Stomach (tissue), 9 donors: ENCODE data around the gene IDH1. TPM values are rescaled to one million over a fixed set of nuclear protein-coding genes. Genes with fewer than 3 reads are reported as not detected.

Experiments
- DNase-seq, 2 donors: peaks; one replicate each; pipeline versions ENCODE4 v3.0.0 to v3.0.0-alpha.2; 2013 to 2019
- H3K27ac ChIP-seq, 5 donors: fragments of 200-600 bp in 4 of 5; sonication (generic) in 4 of 5; one replicate each; pipeline ENCODE4 v1.5.1; 2013 to 2019; ENCODE audit warnings: mild to moderate bottlenecking in 1 of 5, moderate library complexity in 1 of 5
- H3K27me3 ChIP-seq, 3 donors: fragments of 200-600 bp; sonication (generic); one replicate each; pipeline ENCODE4 v1.5.1; 2017 to 2019; ENCODE audit warnings: mixed run types in 1 of 3
- H3K36me3 ChIP-seq, 4 donors: fragments of 200-600 bp; sonication (generic); 1 replicate in 3 of 4; 2 replicates in 1 of 4; pipeline ENCODE4 v1.5.1; 2016 to 2019
- H3K4me1 ChIP-seq, 4 donors: fragments of 200-600 bp; sonication (generic); one replicate each; pipeline ENCODE4 v1.5.1; 2016 to 2019
- H3K4me3 ChIP-seq, 4 donors: fragments of 200-600 bp; sonication (generic) in 3 of 4; one replicate each; pipeline ENCODE4 v1.5.1; 2016 to 2019; ENCODE audit warnings: mild to moderate bottlenecking in 1 of 4
- H3K9me3 ChIP-seq, 4 donors: fragments of 200-600 bp; sonication (generic); one replicate each; pipeline ENCODE4 v1.5.1; 2016 to 2019
- EP300 ChIP-seq: sonication (generic); formaldehyde crosslinking; IDR thresholded peaks from one replicate; pipeline ENCODE4 v1.6.1; 2017; ENCODE audit warnings: antibody characterized with exemption
- POLR2A ChIP-seq, 4 donors: fragments of 450-650 bp; IDR thresholded peaks; one replicate each; pipeline ENCODE4 v1.6.1; 2016; ENCODE audit warnings: antibody characterized with exemption in 4 of 4, control low read depth in 2 of 4, mild to moderate bottlenecking in 1 of 4, moderate library complexity in 1 of 4
- POLR2AphosphoS5 ChIP-seq, 3 donors: sonication (generic); formaldehyde crosslinking; IDR thresholded peaks; one replicate each; pipeline ENCODE4 v1.6.1; 2016; ENCODE audit warnings: antibody characterized with exemption in 3 of 3
- WGBS, 5 donors: extraction: QIAGEN DNeasy Blood & Tissue Kit in 3 of 5; methylation state at CpG; one replicate each; pipeline versions ENCODE4 v1.1.5 to v1.1.7; 2013 to 2018; 5-methylcytosine and 5-hydroxymethylcytosine counted together
- intact Hi-C: fragments of 100-400 bp; cut with DNase I; formaldehyde crosslinking; loops from one replicate; pipeline ENCODE4 v1.15.1; 2023; ENCODE audit warnings: low total_unique reads
- polyA plus RNA-seq, 3 donors: library from polyadenylated mRNA; stranded (reverse); fragments of 200-250 nt; gene quantifications; one replicate each; pipeline ENCODE4 v1.2.3, GENCODE V29; 2013
- total RNA-seq, 5 donors: library from RNA; depleted of rRNA; stranded (reverse); fragments of >200 nt; gene quantifications; one replicate each; pipeline versions ENCODE4 v1.1.0 to v1.2.3, GENCODE V29; 2014 to 2016
- TF ChIP-seq, protein P1 (sequence below), 7 experiments: fragments of 450-650 bp in 4 of 7; fragments of 200-600 bp in 3 of 7; sonication (generic) in 3 of 7; IDR thresholded peaks; one replicate each; pipeline ENCODE4 v1.5.1; 2016 to 2019; ENCODE audit warnings: antibody characterized with exemption in 7 of 7, control low read depth in 2 of 7, mild to moderate bottlenecking in 1 of 7
- donor health status: healthy with polysubstance abuse.
- donor health status: Bipolar disorder and iron deficiency.
- donor health status: healthy.

The IDH1 gene
- total and polyA plus RNA-seq, 8 donors, result 18.1 to 106 (median 83.4) TPM

DNA sequence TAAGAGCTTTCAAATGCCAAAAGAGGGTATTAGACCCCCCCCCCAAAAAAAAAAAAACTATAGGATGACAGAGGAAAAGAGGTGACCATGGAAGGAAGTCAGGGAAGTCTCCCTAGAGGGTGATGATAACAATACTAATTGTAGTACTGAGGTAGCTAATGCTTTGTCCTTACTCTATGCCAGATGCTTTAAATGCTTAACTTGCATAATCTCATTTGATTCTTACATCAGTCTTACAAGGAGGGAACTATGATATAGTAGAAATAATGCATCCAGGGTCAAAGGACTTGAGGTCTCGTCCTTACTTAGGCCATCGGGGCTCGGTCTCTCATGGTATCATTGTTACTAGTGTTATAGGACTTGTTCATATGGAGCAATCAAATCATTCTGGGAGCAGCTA, 9.1 kb downstream of the IDH1 start:
- Histone ChIP-seq H3K9me3 (no peaks in the 10 kb centered on the region), H3K27me3 (no peaks in the 10 kb centered on the region), H3K4me3 (no peak overlapping the region), H3K4me1 (peaks cover 0 to 23% (median 12%) of the 10 kb centered on the region in 4 donors), H3K27ac (no peak overlapping the region), H3K36me3 (peaks cover 26 to 96% (median 94%) of the 10 kb centered on the region in 4 donors)
- 94 to 98% (median 97%) methylated on average over 3 of the region's 3 CpGs for WGBS, 5 donors
- intact Hi-C loops, result no loop called here
- no peak for DNase-seq
- TF ChIP-seq POLR2A (IDR thresholded peaks at IDR 0.05) (no peak), EP300 (no peak), POLR2AphosphoS5 (IDR thresholded peaks at IDR 0.05) (no peak)
- TF ChIP-seq, protein P1, sequence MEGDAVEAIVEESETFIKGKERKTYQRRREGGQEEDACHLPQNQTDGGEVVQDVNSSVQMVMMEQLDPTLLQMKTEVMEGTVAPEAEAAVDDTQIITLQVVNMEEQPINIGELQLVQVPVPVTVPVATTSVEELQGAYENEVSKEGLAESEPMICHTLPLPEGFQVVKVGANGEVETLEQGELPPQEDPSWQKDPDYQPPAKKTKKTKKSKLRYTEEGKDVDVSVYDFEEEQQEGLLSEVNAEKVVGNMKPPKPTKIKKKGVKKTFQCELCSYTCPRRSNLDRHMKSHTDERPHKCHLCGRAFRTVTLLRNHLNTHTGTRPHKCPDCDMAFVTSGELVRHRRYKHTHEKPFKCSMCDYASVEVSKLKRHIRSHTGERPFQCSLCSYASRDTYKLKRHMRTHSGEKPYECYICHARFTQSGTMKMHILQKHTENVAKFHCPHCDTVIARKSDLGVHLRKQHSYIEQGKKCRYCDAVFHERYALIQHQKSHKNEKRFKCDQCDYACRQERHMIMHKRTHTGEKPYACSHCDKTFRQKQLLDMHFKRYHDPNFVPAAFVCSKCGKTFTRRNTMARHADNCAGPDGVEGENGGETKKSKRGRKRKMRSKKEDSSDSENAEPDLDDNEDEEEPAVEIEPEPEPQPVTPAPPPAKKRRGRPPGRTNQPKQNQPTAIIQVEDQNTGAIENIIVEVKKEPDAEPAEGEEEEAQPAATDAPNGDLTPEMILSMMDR (IDR thresholded peaks at IDR 0.05), result no peak

DNA sequence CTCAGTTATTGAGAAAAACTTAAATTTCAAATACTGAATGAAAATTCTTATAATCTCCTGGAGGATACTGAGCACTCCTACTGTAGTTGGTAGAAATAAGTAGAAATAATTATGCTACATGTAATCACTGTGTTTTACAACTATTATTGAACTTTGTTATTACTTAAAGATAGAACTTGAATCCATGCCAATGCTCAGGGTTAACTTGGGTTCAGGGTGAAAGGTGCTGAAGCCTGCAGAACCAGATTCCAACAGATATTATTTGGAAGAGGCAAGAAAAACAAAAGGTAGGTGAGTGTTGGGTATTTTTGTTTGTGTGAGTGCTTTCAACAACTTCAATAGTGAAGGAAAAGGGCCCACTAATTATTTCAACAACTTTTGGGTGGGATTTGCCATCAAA, 10.4 kb downstream of the IDH1 start:
- TF ChIP-seq POLR2AphosphoS5 (IDR thresholded peaks at IDR 0.05), result no peak
- TF ChIP-seq EP300, result no peak
- TF ChIP-seq, protein P1 (IDR thresholded peaks at IDR 0.05), result no peak
- no peak for TF ChIP-seq POLR2A (IDR thresholded peaks at IDR 0.05)
- H3K9me3 ChIP-seq, result no peaks in the 10 kb centered on the region
- DNase-seq, result no peak
- peaks cover 0 to 17% (median 6%) of the 10 kb centered on the region in 4 donors for H3K4me1 ChIP-seq
- no peak overlapping the region for H3K4me3 ChIP-seq
- intact Hi-C loops, result no loop called here
- H3K27ac ChIP-seq, result no peak overlapping the region
- H3K27me3 ChIP-seq, result no peaks in the 10 kb centered on the region
- peaks cover 32 to 100% (median 96%) of the 10 kb centered on the region in 4 donors for H3K36me3 ChIP-seq

DNA sequence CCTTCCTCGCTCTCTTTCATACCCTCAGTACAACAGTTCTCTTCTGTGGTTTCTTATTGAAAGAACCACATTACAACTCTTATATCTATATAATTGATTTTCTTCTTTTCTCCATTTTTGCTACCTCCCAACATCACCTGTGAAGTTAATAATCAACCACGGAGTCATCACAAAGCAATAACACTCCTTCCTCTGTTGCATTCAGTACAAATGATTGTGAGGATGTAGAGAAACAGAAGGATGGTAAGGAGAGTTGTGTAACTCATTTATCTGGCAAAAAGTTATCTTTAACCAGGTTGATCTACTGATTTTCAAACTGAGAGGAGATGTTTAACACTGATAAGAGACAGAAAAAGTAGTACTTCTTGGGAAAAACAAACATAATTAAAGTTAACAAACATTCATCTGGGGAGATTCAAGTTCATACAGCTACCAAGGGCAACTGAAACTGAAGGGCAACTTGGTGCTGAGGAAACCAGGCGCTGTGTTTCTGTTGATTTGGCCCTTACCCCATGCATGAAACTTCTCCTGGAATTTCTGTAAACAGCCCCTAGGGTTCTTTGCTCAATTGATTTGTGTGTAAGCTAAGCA, 14.2 kb downstream of the IDH1 start:
- H3K36me3 ChIP-seq, result peaks cover 21 to 100% (median 96%) of the 10 kb centered on the region in 4 donors
- no peaks in the 10 kb centered on the region for H3K9me3 ChIP-seq
- peak overlapping the region in 1 of 5 donors; percentile 34 for H3K27ac ChIP-seq
- no peaks in the 10 kb centered on the region for H3K27me3 ChIP-seq
- no peak for TF ChIP-seq POLR2A (IDR thresholded peaks at IDR 0.05)
- TF ChIP-seq POLR2AphosphoS5 (IDR thresholded peaks at IDR 0.05), result no peak
- no peak for TF ChIP-seq EP300
- TF ChIP-seq, protein P1 (IDR thresholded peaks at IDR 0.05), result no peak
- peaks cover 0 to 9% (median 2%) of the 10 kb centered on the region in 4 donors for H3K4me1 ChIP-seq
- intact Hi-C loops, result no loop called here
- H3K4me3 ChIP-seq, result no peak overlapping the region
- no peak for DNase-seq
- WGBS, 5 donors, result 80 to 88% (median 85%) methylated on average over 3 of the region's 3 CpGs

DNA sequence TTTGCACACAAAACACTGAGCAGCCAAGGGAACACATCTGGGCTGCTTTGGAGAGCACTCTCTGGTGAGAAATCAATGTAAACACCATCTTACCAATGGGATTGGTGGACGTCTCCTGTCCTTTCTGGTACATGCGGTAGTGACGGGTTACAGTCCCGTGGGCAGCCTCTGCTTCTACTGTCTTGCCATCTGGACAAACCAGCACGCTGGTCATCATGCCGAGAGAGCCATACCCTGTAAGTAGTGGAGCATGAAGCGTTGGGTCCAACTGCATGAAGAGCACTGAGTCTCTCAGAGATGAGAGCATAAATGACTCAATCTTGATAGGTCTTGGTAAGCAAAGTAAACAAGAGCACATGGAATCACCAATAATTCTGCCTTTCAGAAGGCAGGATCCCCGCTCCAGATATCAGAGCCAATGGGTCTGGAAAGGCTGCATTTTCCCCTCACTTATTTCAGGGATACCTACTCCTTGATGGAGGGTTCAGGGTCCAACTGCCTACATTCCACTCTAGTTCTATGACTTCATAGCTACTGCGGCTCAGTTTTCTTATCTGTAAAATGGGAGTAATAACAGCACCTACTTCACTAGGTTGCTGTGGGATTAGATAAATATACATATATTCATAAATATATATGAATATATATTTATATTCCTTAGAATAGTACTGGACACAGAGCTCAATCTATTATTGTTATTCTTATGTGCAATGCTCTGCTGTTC, 14.9 kb downstream of the IDH1 start:
- peaks cover 0 to 5% (median 2%) of the 10 kb centered on the region in 4 donors for H3K4me1 ChIP-seq
- intact Hi-C loops, result no loop called here
- 91 to 94% (median 92%) methylated on average over 9 of the region's 9 CpGs for WGBS, 5 donors
- no peaks in the 10 kb centered on the region for H3K9me3 ChIP-seq
- no peak for TF ChIP-seq EP300
- TF ChIP-seq POLR2A (IDR thresholded peaks at IDR 0.05), result no peak
- no peak for TF ChIP-seq POLR2AphosphoS5 (IDR thresholded peaks at IDR 0.05)
- TF ChIP-seq, protein P1 (IDR thresholded peaks at IDR 0.05), result no peak
- H3K27ac ChIP-seq, result no peak overlapping the region
- H3K36me3 ChIP-seq, result peaks cover 21 to 100% (median 97%) of the 10 kb centered on the region in 4 donors
- no peak for DNase-seq
- H3K27me3 ChIP-seq, result no peaks in the 10 kb centered on the region
- no peak overlapping the region for H3K4me3 ChIP-seq
